Esophagus muscularis mucosa (tissue), 4 donors: ENCODE results near the gene SLC2A11. TPM values are rescaled to one million over a fixed set of nuclear protein-coding genes. Genes with fewer than 3 reads are reported as not detected.

ENCODE experiments used
- DNase-seq: peaks from one replicate; pipeline ENCODE4 v3.0.0-alpha.2; 2017; ENCODE audit errors: extremely low spot score
- H3K27ac ChIP-seq, 4 donors: fragments of 200-600 bp; sonication (generic); replicated peaks in 1 of 4; 1 replicate in 3 of 4; 2 replicates in 1 of 4; pipeline ENCODE4 v1.5.1; 2016 to 2019; ENCODE audit warnings: mild to moderate bottlenecking in 1 of 4
- H3K27me3 ChIP-seq, 4 donors: fragments of 200-600 bp; sonication (generic); one replicate each; pipeline versions ENCODE4 v1.5.1 to v1.6.0; 2016 to 2019
- H3K36me3 ChIP-seq, 4 donors: fragments of 200-600 bp; sonication (generic); one replicate each; pipeline ENCODE4 v1.5.1; 2016 to 2019
- H3K4me1 ChIP-seq, 4 donors: fragments of 200-600 bp; sonication (generic); one replicate each; pipeline ENCODE4 v1.5.1; 2016 to 2019
- H3K4me3 ChIP-seq, 4 donors: fragments of 200-600 bp; sonication (generic); 1 replicate in 2 of 4; 2 replicates in 2 of 4; pipeline ENCODE4 v1.5.1; 2016 to 2019; ENCODE audit warnings: mild to moderate bottlenecking in 4 of 4, moderate library complexity in 1 of 4
- H3K9me3 ChIP-seq, 4 donors: fragments of 200-600 bp; sonication (generic); 1 replicate in 3 of 4; 2 replicates in 1 of 4; pipeline ENCODE4 v1.5.1; 2016 to 2019
- CTCF ChIP-seq, 3 experiments: fragments of 200-600 bp in 2 of 3; fragments of 450-650 bp in 1 of 3; sonication (generic) in 2 of 3; IDR thresholded peaks; one replicate each; pipeline ENCODE4 v1.5.1; 2017 to 2019; ENCODE audit warnings: antibody characterized with exemption in 3 of 3, mild to moderate bottlenecking in 2 of 3, moderate library complexity in 1 of 3
- EP300 ChIP-seq: sonication (generic); formaldehyde crosslinking; IDR thresholded peaks from one replicate; pipeline ENCODE4 v1.6.1; 2017; ENCODE audit warnings: antibody characterized with exemption
- POLR2A ChIP-seq: fragments of 450-650 bp; IDR thresholded peaks from one replicate; pipeline ENCODE4 v1.6.1; 2017; ENCODE audit warnings: antibody characterized with exemption, moderate library complexity, mild to moderate bottlenecking, low read depth
- POLR2AphosphoS5 ChIP-seq, 2 donors: sonication (generic); formaldehyde crosslinking; IDR thresholded peaks; one replicate each; pipeline ENCODE4 v1.6.1; 2017; ENCODE audit warnings: antibody characterized with exemption in 2 of 2
- WGBS: methylation state at CpG from one replicate; pipeline ENCODE4 v1.1.5; 2018; 5-methylcytosine and 5-hydroxymethylcytosine counted together
- intact Hi-C: fragments of 100-400 bp; cut with DNase I; formaldehyde crosslinking; loops from one replicate; pipeline ENCODE4 v1.15.1; 2023
- total RNA-seq, 4 donors: library from RNA; depleted of rRNA; stranded (reverse); fragments of >200 nt; gene quantifications; one replicate each; pipeline versions ENCODE4 v1.1.0 to v1.2.1, GENCODE V29; 2016

SLC2A11 gene
- total RNA-seq, 4 donors from 2014 or later = 11.6 to 17.4 (median 15.3) TPM

DNA sequence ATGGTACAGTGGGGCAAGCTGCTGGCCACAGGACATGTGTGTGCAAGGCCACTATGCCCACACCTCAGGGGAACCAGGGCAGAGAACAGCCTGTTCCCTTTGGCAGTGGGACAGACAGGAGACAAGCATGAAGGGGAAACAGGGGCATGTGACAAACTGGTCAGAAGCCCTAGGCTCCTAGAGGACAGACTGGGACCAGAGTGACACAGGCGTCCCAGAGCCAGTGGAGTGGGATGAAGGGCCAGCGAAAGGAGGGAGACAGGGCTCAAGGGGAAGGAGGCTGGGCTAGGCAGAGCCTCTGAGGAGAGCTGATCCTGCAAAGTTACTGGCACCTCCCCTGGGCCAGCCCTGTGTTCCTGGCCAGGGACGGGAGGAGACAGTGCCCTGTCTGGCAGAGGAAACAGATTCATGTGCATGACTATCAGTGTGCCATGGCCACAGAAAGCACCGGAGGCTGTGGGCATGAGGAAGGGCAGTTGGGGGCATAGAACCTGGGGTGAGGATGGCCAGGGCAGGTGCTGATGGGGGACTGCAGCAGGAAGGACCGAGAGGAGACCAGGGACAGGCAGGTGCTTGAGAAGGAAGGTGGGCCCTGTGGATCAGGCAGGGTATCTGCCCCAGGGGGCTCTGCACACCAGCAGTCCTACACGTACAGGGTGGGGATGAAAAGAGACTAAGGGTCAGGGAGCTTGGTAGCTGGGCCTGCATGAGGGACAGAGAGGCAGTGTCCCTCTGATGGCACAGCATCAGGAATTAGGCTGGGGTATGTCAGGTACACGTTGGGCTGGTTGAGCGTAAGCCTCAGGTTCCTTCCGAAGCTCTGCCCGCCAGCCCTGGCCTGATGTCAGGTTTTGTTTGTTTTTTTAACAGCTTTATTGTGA, 28.6 kb upstream of the SLC2A11 start:
- peaks cover 0 to 48% (median 0%) of the 10 kb centered on the region in 4 donors for H3K4me1 ChIP-seq
- no peaks in the 10 kb centered on the region for H3K27me3 ChIP-seq
- H3K9me3 ChIP-seq = no peaks in the 10 kb centered on the region
- H3K4me3 ChIP-seq = no peak overlapping the region
- peaks cover 50 to 94% (median 76%) of the 10 kb centered on the region in 4 donors for H3K36me3 ChIP-seq
- no peak for DNase-seq
- H3K27ac ChIP-seq = no peak overlapping the region
- 90% methylated on average over 9 of the region's 10 CpGs for WGBS
- TF ChIP-seq POLR2A = no peak
- TF ChIP-seq POLR2AphosphoS5 (IDR thresholded peaks at IDR 0.05) = no peak
- no peak for TF ChIP-seq CTCF (IDR thresholded peaks at IDR 0.05)
- TF ChIP-seq EP300 = no peak
- intact Hi-C loops = no loop called here

DNA sequence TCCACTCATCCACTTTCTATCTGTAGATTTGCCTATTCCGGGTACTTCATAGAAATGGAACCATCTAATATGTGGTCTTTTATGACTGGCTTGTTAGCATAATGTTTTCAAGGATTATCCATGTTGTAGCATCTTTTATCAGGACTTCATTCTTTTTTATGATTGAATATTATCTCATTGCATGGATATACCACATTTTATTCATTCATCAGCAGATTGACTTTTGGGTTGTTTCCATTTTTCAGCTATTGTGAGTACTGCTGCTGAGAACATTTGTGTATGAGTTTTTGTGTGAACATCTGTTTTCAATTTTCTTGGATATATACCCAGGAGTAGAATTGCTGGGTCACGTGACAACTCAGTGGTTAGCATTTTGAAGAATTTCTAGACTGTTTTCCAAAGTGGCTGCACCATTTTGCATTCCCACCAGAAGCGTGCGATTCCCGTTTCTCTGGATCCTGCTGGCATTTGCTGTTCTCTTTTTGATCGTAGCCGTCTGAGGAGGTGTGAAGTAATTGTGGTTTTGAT, 27.8 kb upstream of the SLC2A11 start:
- H3K36me3 ChIP-seq = peaks cover 52 to 94% (median 76%) of the 10 kb centered on the region in 4 donors
- H3K27me3 ChIP-seq = no peaks in the 10 kb centered on the region
- WGBS = 74% methylated on average over 7 of the region's 7 CpGs
- H3K4me3 ChIP-seq = no peak overlapping the region
- no peak for DNase-seq
- H3K27ac ChIP-seq = no peak overlapping the region
- H3K9me3 ChIP-seq = no peaks in the 10 kb centered on the region
- TF ChIP-seq CTCF (IDR thresholded peaks at IDR 0.05) (no peak), POLR2A (no peak), EP300 (no peak), POLR2AphosphoS5 (IDR thresholded peaks at IDR 0.05) (no peak)
- H3K4me1 ChIP-seq = peaks cover 0 to 48% (median 3%) of the 10 kb centered on the region in 4 donors
- intact Hi-C loops = loop anchor here (5.0 kb wide), 1 partner anchor 33 kb away; no protein-coding TSS in a partner anchor

DNA sequence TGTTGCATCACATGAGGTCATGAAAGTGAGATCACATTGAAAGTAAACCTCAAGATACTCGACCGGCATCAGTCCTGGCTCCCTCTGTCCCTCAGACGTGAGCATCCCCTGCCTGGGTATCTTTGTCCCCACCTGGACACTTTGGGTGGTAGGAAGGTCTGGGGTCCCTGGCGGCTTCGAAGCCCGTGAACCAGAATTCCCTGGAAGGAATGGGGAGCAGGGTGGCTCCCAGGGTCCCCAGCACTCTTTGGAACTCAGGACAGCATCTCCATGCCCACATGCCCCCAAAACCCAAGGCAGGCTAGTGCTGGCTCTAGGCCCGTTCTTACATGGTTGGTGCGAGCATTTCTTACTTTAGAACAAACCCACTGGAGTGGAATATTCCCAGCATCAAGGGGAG, 26.4 kb upstream of the SLC2A11 start:
- Histone ChIP-seq H3K4me1 (peaks cover 0 to 57% (median 15%) of the 10 kb centered on the region in 4 donors), H3K27ac (no peak overlapping the region), H3K27me3 (no peaks in the 10 kb centered on the region), H3K9me3 (no peaks in the 10 kb centered on the region), H3K4me3 (no peak overlapping the region), H3K36me3 (peaks cover 41 to 93% (median 73%) of the 10 kb centered on the region in 4 donors)
- intact Hi-C loops = loop anchor here (5.0 kb wide), 1 partner anchor 34 kb away; no protein-coding TSS in a partner anchor
- DNase-seq = no peak
- TF ChIP-seq POLR2A = no peak
- 85% methylated on average over 7 of the region's 8 CpGs for WGBS

DNA sequence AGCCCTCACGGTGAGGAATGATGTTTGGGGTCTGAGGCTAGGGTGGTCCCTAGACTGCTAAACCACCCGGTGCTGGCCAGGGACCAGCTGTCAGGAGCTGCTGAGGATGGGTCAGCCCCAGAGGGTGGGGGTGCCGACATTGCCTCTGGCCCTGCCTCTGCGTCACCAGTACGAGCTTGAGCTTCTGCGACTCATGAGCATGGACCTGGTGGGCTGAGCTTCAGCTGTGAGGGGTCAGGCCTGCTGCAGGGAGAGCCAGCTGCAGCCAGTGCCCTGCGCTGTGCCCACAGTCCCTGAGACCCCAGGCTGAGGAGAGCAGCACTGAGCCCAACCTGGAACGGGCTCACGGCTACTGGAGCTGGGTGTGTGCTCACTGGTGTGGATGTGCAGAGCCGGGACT, 25.9 kb upstream of the SLC2A11 start:
- 81% methylated on average over 8 of the region's 10 CpGs for WGBS
- Histone ChIP-seq H3K27me3 (no peaks in the 10 kb centered on the region), H3K27ac (no peak overlapping the region), H3K4me3 (no peak overlapping the region), H3K9me3 (no peaks in the 10 kb centered on the region), H3K4me1 (peaks cover 0 to 59% (median 17%) of the 10 kb centered on the region in 4 donors), H3K36me3 (peaks cover 40 to 88% (median 69%) of the 10 kb centered on the region in 4 donors)
- DNase-seq = no peak
- intact Hi-C loops = loop anchor here (5.0 kb wide), 1 partner anchor 34 kb away; no protein-coding TSS in a partner anchor
- TF ChIP-seq CTCF (IDR thresholded peaks at IDR 0.05) (no peak), EP300 (no peak), POLR2AphosphoS5 (IDR thresholded peaks at IDR 0.05) (no peak), POLR2A (no peak)

DNA sequence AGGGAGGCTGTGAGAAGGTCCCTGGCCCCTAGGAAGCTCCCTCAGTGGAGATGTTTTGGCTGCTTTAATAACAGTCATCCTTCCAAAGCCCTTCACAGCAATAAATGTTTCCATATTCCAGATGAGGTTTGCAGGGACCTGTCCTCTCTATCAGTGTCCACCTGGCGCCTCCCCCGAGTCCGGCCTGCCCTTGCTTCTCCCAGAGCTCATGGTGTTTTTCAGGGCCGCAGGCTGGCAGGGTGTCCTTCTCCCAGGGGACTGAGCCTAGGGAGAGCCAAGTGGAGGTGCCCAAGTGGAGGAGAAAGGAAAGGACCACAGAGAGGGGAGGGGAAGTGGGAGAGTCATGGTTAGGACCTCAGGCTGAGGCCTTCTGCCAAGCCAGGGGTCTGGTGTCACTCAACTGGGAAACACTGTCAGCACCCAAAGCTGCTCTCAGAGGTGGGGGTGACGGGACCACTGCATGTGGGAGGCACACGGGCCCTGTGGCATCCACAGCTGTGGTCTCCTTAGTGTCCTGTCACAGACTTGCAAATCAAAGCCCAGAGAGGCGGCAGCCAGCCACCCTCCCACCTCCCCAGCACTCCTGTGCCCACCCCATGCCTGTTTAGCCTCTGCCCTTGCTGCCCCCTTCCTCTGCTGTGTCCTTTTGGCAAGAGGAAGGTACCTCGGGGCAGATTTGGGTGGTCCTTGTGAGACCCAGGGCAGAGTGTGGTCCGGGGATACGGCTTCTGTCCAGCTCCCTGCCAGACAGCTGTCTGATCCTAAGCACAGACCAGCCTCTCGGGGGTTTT, 25.3 kb upstream of the SLC2A11 start:
- WGBS = 98% methylated on average over 4 of the region's 11 CpGs
- H3K27me3 ChIP-seq = no peaks in the 10 kb centered on the region
- H3K36me3 ChIP-seq = peaks cover 33 to 81% (median 63%) of the 10 kb centered on the region in 4 donors
- TF ChIP-seq POLR2A (no peak), EP300 (no peak), CTCF (IDR thresholded peaks at IDR 0.05) (no peak), POLR2AphosphoS5 (IDR thresholded peaks at IDR 0.05) (no peak)
- intact Hi-C loops = loop anchor here (5.0 kb wide), 1 partner anchor 35 kb away; no protein-coding TSS in a partner anchor
- peaks cover 3 to 56% (median 17%) of the 10 kb centered on the region in 4 donors for H3K4me1 ChIP-seq
- DNase-seq = no peak
- H3K27ac ChIP-seq = no peak overlapping the region
- H3K9me3 ChIP-seq = no peaks in the 10 kb centered on the region
- no peak overlapping the region for H3K4me3 ChIP-seq
